ENCODE measurements around the gene PEX16. TPM values are rescaled to one million over a fixed set of nuclear protein-coding genes. Genes with fewer than 3 reads are reported as not detected.

The PEX16 gene
- total RNA-seq, 1 experiment from 2014 or later, result 28.1 TPM

GRCh38 chr11:45905095-45905494 lies 12.6 kb downstream of the PEX16 start:
- Mint-ChIP-seq H3K9me3 (ENCODE audit: unreplicated experiment) (no peaks in the 10 kb centered on the region), H3K4me1 (ENCODE audit: insufficient read depth, unreplicated experiment) (peaks cover 8% of the 10 kb centered on the region), H3K27me3 (ENCODE audit: insufficient read depth, unreplicated experiment) (no peaks in the 10 kb centered on the region), H3K27ac (ENCODE audit: low read depth, unreplicated experiment) (no peak overlapping the region), H3K4me3 (ENCODE audit: unreplicated experiment) (no peak overlapping the region), H3K36me3 (ENCODE audit: insufficient read depth, unreplicated experiment) (peaks cover 22% of the 10 kb centered on the region)
- TF ChIP-seq CTCF (IDR thresholded peaks at IDR 0.05; ENCODE audit: unreplicated experiment), result no peak
- intact Hi-C loops (cut with micrococcal nuclease), result no loop called here
- POLR2A ChIA-PET, result interaction anchor here (1.2 to 2.7 kb wide), 3 partner anchors 11 to 26 kb away, joined by 3 to 10 read pairs (median 3); partner anchors contain the start of gene PEX16
- CTCF ChIA-PET, result no interaction called here
- no peak for DNase-seq (ENCODE audit: unreplicated experiment)
- BruUV-seq (replicated peaks), result no TSS peak

- peaks cover 22% of the 10 kb centered on the region for H3K36me3 Mint-ChIP-seq (ENCODE audit: insufficient read depth, unreplicated experiment)
- peaks cover 8% of the 10 kb centered on the region for H3K4me1 Mint-ChIP-seq (ENCODE audit: insufficient read depth, unreplicated experiment)
- H3K27ac Mint-ChIP-seq (ENCODE audit: low read depth, unreplicated experiment), result no peak overlapping the region
Observed at GRCh38 chr11:45904309-45904915, 13.3 kb downstream of the PEX16 start.

GRCh38 chr11:45902452-45903380 lies 15.0 kb downstream of the PEX16 start:
- no peak for TF ChIP-seq CTCF (IDR thresholded peaks at IDR 0.05; ENCODE audit: unreplicated experiment)
- Mint-ChIP-seq H3K9me3 (ENCODE audit: unreplicated experiment) (no peaks in the 10 kb centered on the region), H3K27me3 (ENCODE audit: insufficient read depth, unreplicated experiment) (no peaks in the 10 kb centered on the region), H3K27ac (ENCODE audit: low read depth, unreplicated experiment) (no peak overlapping the region), H3K4me3 (ENCODE audit: unreplicated experiment) (no peak overlapping the region), H3K36me3 (ENCODE audit: insufficient read depth, unreplicated experiment) (peaks cover 22% of the 10 kb centered on the region), H3K4me1 (ENCODE audit: insufficient read depth, unreplicated experiment) (peaks cover 8% of the 10 kb centered on the region)
- no TSS peak for BruUV-seq (replicated peaks)
- ChIA-PET CTCF (no interaction called here), POLR2A (no interaction called here)
- intact Hi-C loops (cut with micrococcal nuclease), result no loop called here
- DNase-seq (ENCODE audit: unreplicated experiment), result no peak

More at GRCh38 chr11:45904309-45904915, 13.3 kb downstream of the PEX16 start:
- TF ChIP-seq CTCF (IDR thresholded peaks at IDR 0.05; ENCODE audit: unreplicated experiment), result no peak
- Mint-ChIP-seq H3K4me3 (ENCODE audit: unreplicated experiment) (no peak overlapping the region), H3K9me3 (ENCODE audit: unreplicated experiment) (no peaks in the 10 kb centered on the region), H3K27me3 (ENCODE audit: insufficient read depth, unreplicated experiment) (no peaks in the 10 kb centered on the region)
- ChIA-PET POLR2A (interaction anchor here (1.2 to 2.7 kb wide), 2 partner anchors 13 to 27 kb away, joined by 3 to 10 read pairs; partner anchors contain the start of gene PEX16), CTCF (interaction anchor here (0.6 kb wide), 1 partner anchor 1322 kb away, joined by 3 read pairs; no protein-coding TSS in a partner anchor)
- intact Hi-C loops (cut with micrococcal nuclease), result no loop called here
- no peak for DNase-seq (ENCODE audit: unreplicated experiment)
- BruUV-seq (replicated peaks), result no TSS peak

GRCh38 chr11:45901626-45902025 lies 16.1 kb downstream of the PEX16 start:
- no peaks in the 10 kb centered on the region for H3K27me3 Mint-ChIP-seq (ENCODE audit: insufficient read depth, unreplicated experiment)
- POLR2A ChIA-PET, result interaction anchor here (1.4 kb wide), 1 partner anchor 17 kb away, joined by 5 read pairs; the partner anchor contains the start of gene PEX16
- H3K36me3 Mint-ChIP-seq (ENCODE audit: insufficient read depth, unreplicated experiment), result peaks cover 19% of the 10 kb centered on the region
- no peak for TF ChIP-seq CTCF (IDR thresholded peaks at IDR 0.05; ENCODE audit: unreplicated experiment)
- no peak overlapping the region for H3K27ac Mint-ChIP-seq (ENCODE audit: low read depth, unreplicated experiment)
- no peaks in the 10 kb centered on the region for H3K9me3 Mint-ChIP-seq (ENCODE audit: unreplicated experiment)
- BruUV-seq (replicated peaks), result no TSS peak
- no peak overlapping the region for H3K4me3 Mint-ChIP-seq (ENCODE audit: unreplicated experiment)
- peaks cover 8% of the 10 kb centered on the region for H3K4me1 Mint-ChIP-seq (ENCODE audit: insufficient read depth, unreplicated experiment)
- CTCF ChIA-PET, result interaction anchor here (1.0 kb wide), 1 partner anchor 12 kb away, joined by 5 read pairs; no protein-coding TSS in a partner anchor
- intact Hi-C loops (cut with micrococcal nuclease), result no loop called here
- no peak for DNase-seq (ENCODE audit: unreplicated experiment)

Measured in MCF 10A (cell line).